ENCODE results near the gene TBX4.

GRCh38 chr17:61482467-61482866, 30.2 kb downstream of the TBX4 start:
- no peak for TF ChIP-seq CTCF (IDR thresholded peaks at IDR 0.05)
- TF ChIP-seq POLR2A (IDR thresholded peaks at IDR 0.05): no peak
